K562 (cell line): ENCODE measurements around the gene MRPL16. TPM values are rescaled to one million over a fixed set of nuclear protein-coding genes. Genes with fewer than 3 reads are reported as not detected.

Experiments used
- ELF1 ChIP-seq: fragments of 200-800 bp; sonication (Bioruptor generic); IDR thresholded peaks from 2 replicates; pipeline ENCODE4 v1.6.1; 2016; ENCODE audit warnings: missing genetic modification characterization, missing compliant biosample characterization
- ESRRA ChIP-seq: fragments of 450-650 bp; IDR thresholded peaks from 2 replicates; pipeline ENCODE4 v1.6.1; 2014; ENCODE audit warnings: low read depth, mild to moderate bottlenecking, moderate library complexity, borderline replicate concordance
- FOS ChIP-seq: IDR thresholded peaks from 3 replicates; pipeline ENCODE4 v1.6.1; 2011; ENCODE audit not compliant: insufficient read length; ENCODE audit errors: extremely low read depth
- FOXP1 ChIP-seq: sonication (generic); formaldehyde crosslinking; IDR thresholded peaks from 2 replicates; pipeline ENCODE4 v1.8.0; 2022; ENCODE audit warnings: mild to moderate bottlenecking, missing genetic modification reagents
- HDGF ChIP-seq: fragments of 450-650 bp; IDR thresholded peaks from 2 replicates; pipeline ENCODE4 v1.6.1; 2016
- HMG20A ChIP-seq: fragments of 450-650 bp; formaldehyde crosslinking; conservative IDR thresholded peaks from 2 replicates; pipeline ENCODE4 v1.4.0; 2020; ENCODE audit warnings: mild to moderate bottlenecking, mixed read lengths
- HNRNPLL ChIP-seq: fragments of 200-400 bp; formaldehyde crosslinking; IDR thresholded peaks from 2 replicates; pipeline ENCODE4 v1.6.1; 2017; ENCODE audit warnings: low read length, low read depth, mild to moderate bottlenecking; ENCODE audit not compliant: poor library complexity, severe bottlenecking
- JUN ChIP-seq, 2 experiments: sonication (generic) in 1 of 2; formaldehyde crosslinking in 1 of 2; IDR thresholded peaks; 2 replicates each; pipeline versions ENCODE4 v1.6.1 to v1.8.0; 2012 to 2022; ENCODE audit warnings: borderline replicate concordance in 2 of 2, mild to moderate bottlenecking in 2 of 2, improper control_type of control experiment in 1 of 2, low read depth in 1 of 2, low read length in 1 of 2, missing genetic modification reagents in 1 of 2
- MCM2 ChIP-seq: fragments of 450-650 bp; IDR thresholded peaks from 2 replicates; pipeline ENCODE4 v1.6.1; 2017; ENCODE audit warnings: low read depth, mild to moderate bottlenecking
- MECOM ChIP-seq: fragments of 250-450 bp; sonication (Bioruptor Pico); IDR thresholded peaks from 2 replicates; pipeline ENCODE4 v1.8.0; 2022; ENCODE audit warnings: inconsistent platforms
- MTA2 ChIP-seq: fragments of 450-650 bp; IDR thresholded peaks from 2 replicates; pipeline ENCODE4 v1.6.1; 2016; ENCODE audit warnings: low read depth
- MYC ChIP-seq, 2 experiments: fragments of 250-450 bp in 1 of 2; sonication (Bioruptor Pico) in 1 of 2; IDR thresholded peaks; 2 replicates each; pipeline versions ENCODE4 v1.5.1 to v1.6.1; 2012 to 2021; ENCODE audit warnings: low read depth in 2 of 2, borderline replicate concordance in 1 of 2, improper control_type of control experiment in 1 of 2, low read length in 1 of 2, mild to moderate bottlenecking in 1 of 2, moderate library complexity in 1 of 2
- NR2C1 ChIP-seq, 2 experiments: fragments of 450-650 bp; IDR thresholded peaks; 2 replicates each; pipeline ENCODE4 v1.6.1; 2017; ENCODE audit warnings: mild to moderate bottlenecking in 2 of 2, antibody characterized with exemption in 1 of 2, inconsistent platforms in 1 of 2, missing compliant biosample characterization in 1 of 2, missing genetic modification characterization in 1 of 2
- TBL1XR1 ChIP-seq, 2 experiments: IDR thresholded peaks; 2 replicates each; pipeline ENCODE4 v1.6.1; 2012; ENCODE audit warnings: improper control_type of control experiment in 2 of 2, low read length in 2 of 2, mild to moderate bottlenecking in 1 of 2
- ZBTB43 ChIP-seq: sonication (generic); formaldehyde crosslinking; IDR thresholded peaks from 2 replicates; pipeline ENCODE4 v1.8.0; 2023; ENCODE audit warnings: mild to moderate bottlenecking, missing genetic modification reagents
- ZEB2 ChIP-seq: fragments of 450-650 bp; IDR thresholded peaks from 2 replicates; pipeline ENCODE4 v1.6.1; 2016
- ZNF445 ChIP-seq: fragments of 250-450 bp; sonication (Bioruptor Pico); IDR thresholded peaks from 2 replicates; pipeline ENCODE4 v1.4.0; 2020; ENCODE audit warnings: low read depth, mild to moderate bottlenecking, moderate library complexity
- ZNF639 ChIP-seq, 2 experiments: fragments of 200-800 bp in 1 of 2; sonication (Bioruptor generic) in 1 of 2; sonication (generic) in 1 of 2; formaldehyde crosslinking in 1 of 2; IDR thresholded peaks in 1 of 2; conservative IDR thresholded peaks in 1 of 2; 2 replicates each; pipeline versions ENCODE4 v1.5.0 to v1.6.1; 2016 to 2020; ENCODE audit warnings: missing compliant biosample characterization in 1 of 2, missing genetic modification characterization in 1 of 2, missing genetic modification reagents in 1 of 2
- polyA plus RNA-seq, 8 experiments: library from polyadenylated mRNA; depleted of rRNA in 4 of 8; stranded (reverse) in 5 of 8; unstranded in 3 of 8; fragments of >200 nt; fragmentation: Nextera tagmentation in 2 of 8; fragmentation: Illumina TruSeq in 1 of 8; extraction: Ambion mirVana in 2 of 8; extraction: Trizol in 1 of 8; gene quantifications; 2 replicates each; pipeline versions ENCODE4 v1.2.1 to v1.2.3, GENCODE V29; 2011 to 2014; ENCODE audit warnings: inconsistent platforms in 1 of 8, missing spikeins in 1 of 8
- total RNA-seq, 7 experiments: library from RNA; depleted of rRNA in 6 of 7; stranded (reverse); fragments of >200 nt in 6 of 7; fragmentation: Illumina TruSeq in 2 of 7; extraction: Trizol in 2 of 7; gene quantifications; 2 replicates each; pipeline versions ENCODE4 v1.2.1 to v1.2.3, GENCODE V29; 2011 to 2021; ENCODE audit warnings: low replicate concordance in 1 of 7
- TF ChIP-seq, protein P1 (sequence below): sonication (generic); formaldehyde crosslinking; IDR thresholded peaks from 2 replicates; pipeline ENCODE4 v1.5.0; 2020; ENCODE audit warnings: missing genetic modification reagents
- TF ChIP-seq, protein P2 (sequence below): fragments of 450-650 bp; IDR thresholded peaks from 2 replicates; pipeline ENCODE4 v1.7.1; 2018; ENCODE audit warnings: mild to moderate bottlenecking, low read depth; ENCODE audit not compliant: partially characterized antibody

The MRPL16 gene
- total and polyA plus RNA-seq, 9 of the 15 experiments (the other 6 are each of a cell fraction or from before 2014, with no cell fraction given) = 63.3 to 209 (median 157) TPM

DNA sequence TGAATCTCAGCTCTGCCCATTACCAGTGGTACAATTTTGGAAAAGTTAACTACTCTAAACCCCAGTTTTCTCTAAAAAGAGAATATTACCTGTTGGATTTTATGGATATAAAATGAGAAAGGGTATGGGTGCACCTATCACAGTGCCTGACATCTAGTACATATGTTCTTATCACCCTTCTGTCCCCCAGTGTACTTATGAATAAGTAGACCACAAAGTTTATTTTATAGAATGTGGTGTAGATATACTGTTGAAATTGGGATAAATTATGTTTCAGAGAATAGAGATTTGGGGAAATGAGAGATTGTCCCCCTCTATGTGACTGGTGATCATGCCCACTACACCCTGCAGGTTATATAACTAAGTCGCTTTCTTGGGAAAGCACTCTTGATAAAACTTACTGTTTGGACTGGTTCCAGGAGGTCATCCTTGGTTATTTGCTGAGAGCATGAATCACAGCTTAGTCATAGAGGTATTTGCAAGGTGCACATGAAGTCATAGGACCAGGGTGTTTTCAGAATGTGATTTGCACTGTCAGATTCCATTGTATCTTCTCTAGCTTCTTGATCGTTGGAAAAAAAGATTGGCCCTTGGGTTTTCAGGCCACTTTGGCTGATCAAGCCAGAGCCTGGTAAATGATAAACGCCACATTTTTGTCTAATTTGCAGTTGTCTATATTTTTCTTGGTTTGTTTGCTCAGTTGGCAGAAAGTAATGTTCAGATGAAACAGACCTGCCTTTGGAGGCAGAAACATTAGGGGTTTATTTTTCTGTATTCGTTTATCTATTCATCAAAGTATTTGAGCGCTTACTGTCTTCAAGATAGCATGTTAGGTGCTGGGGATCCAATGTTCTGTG, 34.1 kb downstream of the MRPL16 start (continued):
- TF ChIP-seq ELF1 (tag) = no peak
- TF ChIP-seq, protein P1, sequence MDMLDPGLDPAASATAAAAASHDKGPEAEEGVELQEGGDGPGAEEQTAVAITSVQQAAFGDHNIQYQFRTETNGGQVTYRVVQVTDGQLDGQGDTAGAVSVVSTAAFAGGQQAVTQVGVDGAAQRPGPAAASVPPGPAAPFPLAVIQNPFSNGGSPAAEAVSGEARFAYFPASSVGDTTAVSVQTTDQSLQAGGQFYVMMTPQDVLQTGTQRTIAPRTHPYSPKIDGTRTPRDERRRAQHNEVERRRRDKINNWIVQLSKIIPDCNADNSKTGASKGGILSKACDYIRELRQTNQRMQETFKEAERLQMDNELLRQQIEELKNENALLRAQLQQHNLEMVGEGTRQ (CRISPR knock-in tag) = no peak
- no peak for TF ChIP-seq MCM2
- no peak for TF ChIP-seq FOXP1 (CRISPR knock-in tag)
- TF ChIP-seq, protein P2, sequence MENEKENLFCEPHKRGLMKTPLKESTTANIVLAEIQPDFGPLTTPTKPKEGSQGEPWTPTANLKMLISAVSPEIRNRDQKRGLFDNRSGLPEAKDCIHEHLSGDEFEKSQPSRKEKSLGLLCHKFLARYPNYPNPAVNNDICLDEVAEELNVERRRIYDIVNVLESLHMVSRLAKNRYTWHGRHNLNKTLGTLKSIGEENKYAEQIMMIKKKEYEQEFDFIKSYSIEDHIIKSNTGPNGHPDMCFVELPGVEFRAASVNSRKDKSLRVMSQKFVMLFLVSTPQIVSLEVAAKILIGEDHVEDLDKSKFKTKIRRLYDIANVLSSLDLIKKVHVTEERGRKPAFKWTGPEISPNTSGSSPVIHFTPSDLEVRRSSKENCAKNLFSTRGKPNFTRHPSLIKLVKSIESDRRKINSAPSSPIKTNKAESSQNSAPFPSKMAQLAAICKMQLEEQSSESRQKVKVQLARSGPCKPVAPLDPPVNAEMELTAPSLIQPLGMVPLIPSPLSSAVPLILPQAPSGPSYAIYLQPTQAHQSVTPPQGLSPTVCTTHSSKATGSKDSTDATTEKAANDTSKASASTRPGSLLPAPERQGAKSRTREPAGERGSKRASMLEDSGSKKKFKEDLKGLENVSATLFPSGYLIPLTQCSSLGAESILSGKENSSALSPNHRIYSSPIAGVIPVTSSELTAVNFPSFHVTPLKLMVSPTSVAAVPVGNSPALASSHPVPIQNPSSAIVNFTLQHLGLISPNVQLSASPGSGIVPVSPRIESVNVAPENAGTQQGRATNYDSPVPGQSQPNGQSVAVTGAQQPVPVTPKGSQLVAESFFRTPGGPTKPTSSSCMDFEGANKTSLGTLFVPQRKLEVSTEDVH = no peak
- no peak for TF ChIP-seq HNRNPLL
- no peak for TF ChIP-seq MECOM
- TF ChIP-seq ZBTB43 (CRISPR knock-in tag) = no peak
- TF ChIP-seq HMG20A = no peak
- no peak for TF ChIP-seq MTA2
- no peak for TF ChIP-seq NR2C1 (IDR thresholded peaks at IDR 0.05)
- 0 out of 2 replicates have a peak, but pooled peaks have one; percentile 33 for TF ChIP-seq NR2C1 (tag; IDR thresholded peaks at IDR 0.05)
- TF ChIP-seq ZNF639 (CRISPR knock-in tag; conservative IDR thresholded peaks at IDR 0.05 in 1 of 2, IDR thresholded peaks at IDR 0.05 in 1 of 2) = no peak
- TF ChIP-seq ZNF445 (CRISPR knock-in tag) = no peak
- TF ChIP-seq TBL1XR1 (IDR thresholded peaks at IDR 0.05; ENCODE audit: low read length in 2 of 2) = no peak
- peak; percentile 63 for TF ChIP-seq FOS
- no peak for TF ChIP-seq MYC (IDR thresholded peaks at IDR 0.05; ENCODE audit: low read depth, low read length)
- TF ChIP-seq MYC (CRISPR knock-in tag; IDR thresholded peaks at IDR 0.05; ENCODE audit: borderline replicate concordance, low read depth) = no peak
- TF ChIP-seq ZEB2 = peak; percentile 90
- TF ChIP-seq HDGF = no peak
- TF ChIP-seq JUN (IDR thresholded peaks at IDR 0.05; ENCODE audit: borderline replicate concordance, low read depth, low read length) = peak; percentile 95
- no peak for TF ChIP-seq JUN (CRISPR knock-in tag; IDR thresholded peaks at IDR 0.05; ENCODE audit: borderline replicate concordance)
- no peak for TF ChIP-seq ESRRA
